Measurements from ENCODE around the gene CTPS1. TPM values are rescaled to one million over a fixed set of nuclear protein-coding genes. Genes with fewer than 3 reads are reported as not detected.

Gene CTPS1
- polyA plus RNA-seq, 1 donor from 2014 or later = 76.1 TPM

GRCh38 chr1:40954626-40955025 lies 24.9 kb upstream of the CTPS1 start:
- no peaks in the 10 kb centered on the region for H3K9me2 ChIP-seq (ENCODE audit: insufficient read depth, low read length)
- H3K4me2 ChIP-seq (ENCODE audit: low read length) = no peak overlapping the region
- H3K79me2 ChIP-seq (replicated peaks; ENCODE audit: insufficient read depth, low read length) = no peaks in the 10 kb centered on the region
- H3K4me3 ChIP-seq (ENCODE audit: low read length) = no peak overlapping the region
- no peaks in the 10 kb centered on the region for H3F3A ChIP-seq (ENCODE audit: insufficient read depth, low read length, poor library complexity, severe bottlenecking)
- no peak for TF ChIP-seq RAD21 (conservative IDR thresholded peaks at IDR 0.05)
- TF ChIP-seq EP300 (conservative IDR thresholded peaks at IDR 0.05; ENCODE audit: poor library complexity, severe bottlenecking) = no peak
- no peak for TF ChIP-seq SMC3 (conservative IDR thresholded peaks at IDR 0.05; ENCODE audit: poor library complexity)
- TF ChIP-seq REST (IDR thresholded peaks at IDR 0.05; ENCODE audit: borderline replicate concordance) = no peak
- TF ChIP-seq POLR2AphosphoS5 (IDR thresholded peaks at IDR 0.05) = no peak
- no peak for TF ChIP-seq MXI1 (conservative IDR thresholded peaks at IDR 0.05; ENCODE audit: poor library complexity, severe bottlenecking)
- TF ChIP-seq CTCF (IDR thresholded peaks at IDR 0.05; ENCODE audit: poor library complexity, severe bottlenecking) = no peak
- no peak for TF ChIP-seq TAF1 (IDR thresholded peaks at IDR 0.05; ENCODE audit: low read depth)
- no peak for TF ChIP-seq EZH2 (IDR thresholded peaks at IDR 0.05; ENCODE audit: borderline replicate concordance, insufficient read depth, low read length, poor library complexity, severe bottlenecking)
- H2AFZ ChIP-seq (ENCODE audit: low read depth, low read length) = no peak overlapping the region
- H3K36me3 ChIP-seq (ENCODE audit: insufficient read depth, low read length) = no peaks in the 10 kb centered on the region
- no peaks in the 10 kb centered on the region for H4K20me1 ChIP-seq (ENCODE audit: insufficient read depth)
- no peaks in the 10 kb centered on the region for H3K27me3 ChIP-seq (ENCODE audit: insufficient read depth, low read depth, low read length)
- no peak overlapping the region for H3K27ac ChIP-seq (ENCODE audit: low read length)
- H3K9me3 ChIP-seq (ENCODE audit: low read length) = no peaks in the 10 kb centered on the region
- no peak overlapping the region for H3K9ac ChIP-seq (ENCODE audit: low read length)

- H3K79me2 ChIP-seq (replicated peaks; ENCODE audit: insufficient read depth, low read length) = no peaks in the 10 kb centered on the region
- no peaks in the 10 kb centered on the region for H3K36me3 ChIP-seq (ENCODE audit: insufficient read depth, low read length)
- H3K4me3 ChIP-seq (ENCODE audit: low read length) = no peak overlapping the region
- no peak overlapping the region for H3K9ac ChIP-seq (ENCODE audit: low read length)
- H3K27ac ChIP-seq (ENCODE audit: low read length) = no peak overlapping the region
- H4K20me1 ChIP-seq (ENCODE audit: insufficient read depth) = no peaks in the 10 kb centered on the region
- H3K9me2 ChIP-seq (ENCODE audit: insufficient read depth, low read length) = no peaks in the 10 kb centered on the region
- no peak overlapping the region for H3K4me2 ChIP-seq (ENCODE audit: low read length)
- TF ChIP-seq TAF1 (IDR thresholded peaks at IDR 0.05; ENCODE audit: low read depth) = no peak
- TF ChIP-seq POLR2AphosphoS5 (IDR thresholded peaks at IDR 0.05) = no peak
- TF ChIP-seq CTCF (IDR thresholded peaks at IDR 0.05; ENCODE audit: poor library complexity, severe bottlenecking) = no peak
- TF ChIP-seq MXI1 (conservative IDR thresholded peaks at IDR 0.05; ENCODE audit: poor library complexity, severe bottlenecking) = no peak
- TF ChIP-seq RAD21 (conservative IDR thresholded peaks at IDR 0.05) = no peak
- TF ChIP-seq EP300 (conservative IDR thresholded peaks at IDR 0.05; ENCODE audit: poor library complexity, severe bottlenecking) = no peak
- no peaks in the 10 kb centered on the region for H3F3A ChIP-seq (ENCODE audit: insufficient read depth, low read length, poor library complexity, severe bottlenecking)
- no peak overlapping the region for H2AFZ ChIP-seq (ENCODE audit: low read depth, low read length)
- H3K27me3 ChIP-seq (ENCODE audit: insufficient read depth, low read depth, low read length) = no peaks in the 10 kb centered on the region
- no peaks in the 10 kb centered on the region for H3K9me3 ChIP-seq (ENCODE audit: low read length)
Measured at GRCh38 chr1:40955266-40955665, 24.2 kb upstream of the CTPS1 start.
